NCI-H1694 (cell line): ENCODE results near the gene PLA1A.
A peak's percentile ranks its signal among the peaks of the same experiment; 100 is the strongest.
"Not testable (repeated sequence)": the region's sequence is repeated elsewhere in the genome, so short reads cannot be mapped to it uniquely, and the experiment has no call there.

Experiments used
- DNase-seq: peaks from one replicate; lab custom pipeline; 2025; lab: John Stamatoyannopoulos, UW

Gene PLA1A

GRCh38 chr3:119664370-119664769, 66.7 kb downstream of the PLA1A start:
- no peak for DNase-seq

DNA sequence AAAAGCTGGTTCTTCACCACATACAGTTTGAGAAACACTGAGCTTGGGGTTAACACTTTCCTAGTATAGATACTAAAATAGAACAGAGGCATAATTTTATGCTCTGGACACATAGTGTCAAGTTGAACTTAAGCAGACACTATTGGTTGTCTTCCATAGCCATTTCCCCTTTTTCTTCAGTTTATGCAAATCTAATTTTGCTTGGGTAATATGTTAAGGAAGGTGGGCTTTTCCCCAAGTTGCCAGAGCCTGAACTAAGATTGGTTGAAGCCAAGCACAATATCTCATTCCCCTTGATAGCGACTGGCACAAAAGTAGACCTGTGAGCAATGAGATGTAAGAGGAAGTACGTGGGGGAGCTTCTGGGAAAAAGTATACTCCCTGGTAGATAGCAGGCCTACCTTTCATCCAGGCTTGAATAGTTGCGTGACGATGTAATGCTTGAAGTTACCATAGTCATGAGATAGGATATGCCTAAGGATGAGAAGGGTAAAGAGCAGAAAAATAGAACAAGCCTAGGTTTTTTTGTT, 67.2 kb downstream of the PLA1A start:
- DNase-seq, result no peak

GRCh38 chr3:119665954-119666559, 68.4 kb downstream of the PLA1A start:
- DNase-seq, result no peak

DNA sequence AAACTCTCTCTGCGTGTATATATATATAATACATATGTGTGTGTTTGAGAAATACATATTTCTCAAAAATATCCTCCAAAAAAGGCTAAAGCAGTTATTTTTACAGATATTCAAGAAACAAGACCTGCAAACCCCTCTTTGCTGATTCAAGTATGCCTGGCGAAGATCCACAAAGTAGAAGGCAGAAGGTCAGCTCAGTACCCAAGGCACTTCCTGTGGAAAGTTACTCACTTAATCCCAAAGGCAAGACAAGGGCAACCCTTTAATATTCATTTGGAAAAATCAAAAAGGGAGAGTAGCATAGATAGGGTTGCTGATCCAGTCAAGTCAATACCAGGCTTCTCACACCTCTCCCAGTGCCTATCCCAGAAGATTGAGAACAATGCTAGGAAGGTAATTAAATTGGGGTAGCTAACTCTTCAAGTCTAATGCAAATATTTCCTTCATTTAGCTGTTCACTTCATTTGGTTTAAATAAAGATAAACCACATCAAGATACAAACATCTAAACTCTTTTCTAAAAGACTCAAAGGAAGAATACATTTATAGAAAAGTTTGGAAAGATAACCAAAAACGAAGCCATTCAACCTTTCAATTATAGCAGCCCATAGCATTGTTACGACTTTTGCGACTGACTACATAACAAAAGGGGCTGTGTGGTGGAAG, 72.4 kb downstream of the PLA1A start:
- DNase-seq, result no peak

DNA sequence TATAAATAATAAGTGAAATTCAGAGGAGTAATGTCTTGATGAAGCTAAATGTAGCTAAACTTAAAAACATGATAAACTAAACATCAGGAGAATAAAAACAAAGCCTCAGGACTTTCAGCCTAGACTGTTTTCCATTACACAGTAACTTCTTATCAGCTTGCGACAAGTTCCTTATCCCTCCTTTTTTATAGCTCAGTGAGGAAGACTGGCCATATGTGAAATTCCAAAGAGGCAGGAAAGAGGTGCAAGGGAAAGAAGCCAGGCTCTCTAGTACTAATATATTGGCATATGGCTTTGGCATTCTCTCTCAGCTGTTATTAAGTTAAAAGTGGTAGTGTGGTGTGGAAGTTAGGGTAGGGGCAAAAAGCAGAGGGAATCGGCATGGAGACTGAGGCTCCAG, 75.1 kb downstream of the PLA1A start:
- DNase-seq, result no peak

DNA sequence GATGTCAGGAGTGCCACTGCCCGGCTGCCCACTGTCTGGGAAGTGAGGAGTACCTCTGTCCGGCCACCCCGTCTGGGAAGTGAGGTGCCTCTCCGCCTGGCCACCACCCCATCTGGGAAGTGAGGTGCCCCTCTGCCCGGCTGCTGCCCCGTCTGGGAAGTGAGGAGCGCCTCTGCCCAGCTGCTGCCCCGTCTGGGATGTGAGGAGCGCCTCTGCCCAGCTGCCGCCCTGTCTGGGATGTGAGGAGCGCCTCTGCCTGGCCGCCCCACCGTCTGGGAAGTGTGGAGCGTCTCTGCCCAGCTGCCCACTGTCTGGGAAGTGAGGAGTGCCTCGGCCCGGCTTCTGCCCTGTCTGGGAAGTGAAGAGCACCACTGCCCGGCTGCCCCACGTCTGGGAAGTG, 76.2 kb downstream of the PLA1A start:
- no peak for DNase-seq

DNA sequence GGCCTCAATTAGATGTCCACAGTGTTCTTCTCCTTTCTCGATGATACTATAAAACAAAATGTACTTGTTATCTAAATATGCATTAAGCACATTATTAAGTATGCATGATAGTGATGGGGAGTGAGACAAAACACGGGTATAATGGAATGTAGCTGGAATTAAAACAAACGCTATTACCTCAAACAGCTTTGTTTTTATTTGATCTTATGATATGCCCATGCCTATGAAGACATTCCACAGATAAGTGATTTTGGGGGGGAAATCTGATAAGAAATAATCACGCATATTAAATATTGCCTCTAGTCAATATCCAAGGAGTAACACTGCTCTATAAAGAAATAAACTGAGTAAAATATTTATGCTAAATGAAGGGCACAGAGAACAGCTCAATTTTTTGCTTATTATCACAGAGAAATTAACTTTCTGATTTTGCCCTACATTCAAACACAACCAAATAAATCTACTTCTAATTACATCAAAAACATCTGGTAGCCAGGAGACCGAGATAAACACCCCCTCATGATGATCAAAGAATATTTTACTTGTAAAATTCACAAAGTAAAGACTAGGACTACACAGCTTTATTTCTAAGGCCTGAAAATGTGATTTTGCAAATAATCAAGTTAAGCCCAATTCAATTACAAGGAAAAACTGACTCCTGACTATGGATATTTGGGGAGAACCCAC, 77.6 kb downstream of the PLA1A start:
- no peak for DNase-seq

- no peak for DNase-seq
Observed at GRCh38 chr3:119676020-119676419, 78.3 kb downstream of the PLA1A start.

DNA sequence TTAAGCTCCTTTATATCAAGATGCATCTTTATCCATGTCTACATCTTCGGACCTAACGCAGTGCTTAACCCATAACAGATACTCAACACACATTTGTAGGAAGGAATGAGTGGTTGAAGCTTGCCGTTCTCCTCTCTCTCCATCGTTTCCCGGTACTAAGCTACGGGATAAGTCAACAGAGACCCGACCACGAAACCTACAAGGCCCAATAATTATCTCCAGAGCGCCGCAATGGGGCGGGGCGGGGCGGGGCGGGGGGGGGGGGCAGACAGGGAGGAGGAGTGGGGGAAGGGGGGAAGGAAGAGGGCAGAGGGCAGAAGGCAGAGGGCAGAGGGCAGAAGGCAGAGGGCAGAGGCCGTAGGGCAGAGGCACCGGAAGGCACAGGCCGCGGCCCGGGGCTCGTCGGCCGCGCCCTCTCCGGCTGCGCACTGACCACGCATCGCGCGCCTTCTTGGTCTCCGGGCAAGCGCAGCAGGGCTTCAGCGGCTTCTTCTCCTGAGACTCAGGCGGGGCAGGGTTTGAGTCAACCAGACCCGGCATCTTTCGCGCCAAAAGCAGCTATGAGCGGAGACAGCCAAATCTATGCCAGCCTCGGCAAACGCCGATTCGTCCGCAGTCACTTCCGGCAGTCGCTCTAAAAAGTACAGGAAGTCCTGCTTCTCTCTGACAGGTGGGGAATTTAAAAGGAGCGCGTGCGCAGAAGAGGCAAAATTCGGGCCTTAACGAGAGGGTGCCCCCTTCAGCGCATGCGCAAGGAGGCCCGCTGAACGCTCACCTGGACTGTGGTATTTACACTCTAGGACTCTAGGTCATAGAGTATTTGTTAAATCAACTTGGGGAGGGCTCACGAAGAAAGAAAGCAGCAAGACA, 79.3 kb downstream of the PLA1A start, which contains the start of gene COX17:
TSS of gene COX17 (minus strand) at position 636 of the 870 bp plus-strand sequence. CDS start at position 540, 96 bp downstream.
- DNase-seq, result peak; percentile 85

GRCh38 chr3:119677641-119677934, 79.9 kb downstream of the PLA1A start:
- DNase-seq, result no peak

DNA sequence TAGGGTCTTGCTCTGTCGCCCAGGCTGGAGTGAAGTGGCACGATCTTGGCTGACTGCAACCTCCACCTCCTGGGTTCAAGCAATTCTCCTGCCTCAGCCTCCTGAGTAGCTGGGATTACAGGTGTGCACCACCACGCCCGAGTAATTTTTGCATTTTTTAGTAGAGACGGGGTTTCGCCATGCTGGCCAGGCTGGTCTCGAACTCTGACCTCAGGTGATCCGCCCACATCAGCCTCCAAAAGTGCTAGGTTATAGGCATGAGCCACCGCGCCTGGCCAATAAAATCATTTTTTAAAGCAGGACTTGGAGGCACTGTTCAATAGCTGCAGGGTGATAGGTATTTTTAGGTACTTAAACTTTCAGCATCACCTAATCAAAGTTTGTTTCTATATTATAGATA, 80.5 kb downstream of the PLA1A start:
- not testable (repeated sequence) for DNase-seq
